GM10266 (cell line): ENCODE data around the gene LAP3.

Source experiments
- DNase-seq: peaks from one replicate; pipeline ENCODE4 v3.0.0; 2012; ENCODE audit errors: extremely low spot score
- TF ChIP-seq, protein P1 (sequence below): IDR thresholded peaks from 2 replicates; pipeline ENCODE4 v1.5.1; 2012; ENCODE audit warnings: mild to moderate bottlenecking, low read depth; ENCODE audit not compliant: control insufficient read depth, insufficient read depth; ENCODE audit errors: missing control alignments

The LAP3 gene

DNA sequence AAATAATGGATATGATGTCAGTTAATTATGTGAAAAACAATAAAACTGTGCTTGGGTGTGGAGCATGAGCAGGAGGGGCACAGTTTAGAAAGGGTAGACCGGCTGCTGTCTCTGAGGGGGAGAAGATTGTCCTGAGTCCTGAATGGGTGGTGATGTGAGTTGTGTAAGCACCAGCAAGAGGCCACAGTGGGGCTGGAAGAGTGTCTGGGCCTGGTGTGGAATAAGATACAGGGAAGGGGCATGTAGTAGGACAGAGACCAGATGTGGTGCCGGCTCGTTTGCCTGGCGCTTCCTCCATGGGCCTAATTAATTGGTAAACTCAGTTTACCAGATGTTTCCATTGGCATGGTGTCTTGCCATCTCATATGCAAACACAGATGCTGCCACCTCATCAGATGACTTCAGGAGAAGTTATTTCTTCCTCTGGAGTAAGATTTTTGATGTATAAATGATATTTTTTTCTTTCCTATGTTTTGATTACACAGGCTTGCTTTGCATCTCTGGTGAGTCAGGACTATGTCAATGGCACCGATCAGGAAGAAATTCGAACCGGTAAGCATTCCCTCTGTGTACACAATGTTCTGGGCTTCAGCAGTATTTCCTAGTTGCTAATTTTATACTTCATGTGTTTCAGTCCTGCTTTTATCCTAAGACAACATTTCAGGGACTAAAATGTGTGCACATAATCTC, 42.6 kb downstream of the LAP3 start:
- no peak for DNase-seq
- TF ChIP-seq, protein P1, sequence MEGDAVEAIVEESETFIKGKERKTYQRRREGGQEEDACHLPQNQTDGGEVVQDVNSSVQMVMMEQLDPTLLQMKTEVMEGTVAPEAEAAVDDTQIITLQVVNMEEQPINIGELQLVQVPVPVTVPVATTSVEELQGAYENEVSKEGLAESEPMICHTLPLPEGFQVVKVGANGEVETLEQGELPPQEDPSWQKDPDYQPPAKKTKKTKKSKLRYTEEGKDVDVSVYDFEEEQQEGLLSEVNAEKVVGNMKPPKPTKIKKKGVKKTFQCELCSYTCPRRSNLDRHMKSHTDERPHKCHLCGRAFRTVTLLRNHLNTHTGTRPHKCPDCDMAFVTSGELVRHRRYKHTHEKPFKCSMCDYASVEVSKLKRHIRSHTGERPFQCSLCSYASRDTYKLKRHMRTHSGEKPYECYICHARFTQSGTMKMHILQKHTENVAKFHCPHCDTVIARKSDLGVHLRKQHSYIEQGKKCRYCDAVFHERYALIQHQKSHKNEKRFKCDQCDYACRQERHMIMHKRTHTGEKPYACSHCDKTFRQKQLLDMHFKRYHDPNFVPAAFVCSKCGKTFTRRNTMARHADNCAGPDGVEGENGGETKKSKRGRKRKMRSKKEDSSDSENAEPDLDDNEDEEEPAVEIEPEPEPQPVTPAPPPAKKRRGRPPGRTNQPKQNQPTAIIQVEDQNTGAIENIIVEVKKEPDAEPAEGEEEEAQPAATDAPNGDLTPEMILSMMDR: no peak

DNA sequence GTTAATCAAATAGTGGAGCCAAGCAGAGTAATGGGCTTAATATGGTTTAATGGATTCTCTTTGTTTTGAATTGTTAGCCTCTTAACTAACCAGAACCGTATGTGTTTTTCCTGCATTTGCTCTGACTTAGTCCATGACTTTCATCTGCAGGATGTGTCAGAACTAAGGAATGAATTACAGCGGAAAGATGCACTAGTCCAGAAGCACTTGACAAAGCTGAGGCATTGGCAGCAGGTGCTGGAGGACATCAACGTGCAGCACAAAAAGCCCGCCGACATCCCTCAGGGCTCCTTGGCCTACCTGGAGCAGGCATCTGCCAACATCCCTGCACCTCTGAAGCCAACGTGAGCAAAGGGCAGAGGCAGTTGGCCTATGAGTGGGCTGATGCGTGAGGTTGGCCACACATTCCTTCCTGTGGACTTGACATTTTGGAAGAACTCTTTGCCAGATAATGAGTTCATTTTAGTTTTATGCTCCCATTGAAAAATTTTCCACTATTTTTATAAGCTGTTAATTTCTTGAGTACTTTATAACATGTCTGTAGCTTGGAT, 46.5 kb downstream of the LAP3 start:
- no peak for DNase-seq
- TF ChIP-seq, protein P1: no peak

DNA sequence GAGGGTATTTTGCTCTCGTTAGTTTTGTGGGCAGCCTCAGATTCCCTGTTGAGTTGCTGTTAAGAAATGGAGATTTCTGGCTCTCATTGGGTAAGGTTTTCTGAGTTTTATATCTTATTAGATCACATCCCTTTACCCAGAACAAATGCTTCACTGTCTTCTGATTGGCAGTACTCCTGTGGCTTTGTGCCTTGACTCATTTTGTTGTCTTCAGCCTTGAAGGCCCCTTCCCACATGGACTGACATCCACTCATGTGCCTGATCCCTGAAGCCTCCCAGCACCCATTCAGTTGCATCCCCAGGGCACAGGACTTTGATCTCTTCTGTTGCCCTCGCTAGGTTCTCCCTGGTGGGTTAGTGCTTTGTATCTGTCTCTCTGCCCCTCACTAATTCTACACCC, 47.8 kb downstream of the LAP3 start:
- no peak for DNase-seq
- TF ChIP-seq, protein P1: no peak

DNA sequence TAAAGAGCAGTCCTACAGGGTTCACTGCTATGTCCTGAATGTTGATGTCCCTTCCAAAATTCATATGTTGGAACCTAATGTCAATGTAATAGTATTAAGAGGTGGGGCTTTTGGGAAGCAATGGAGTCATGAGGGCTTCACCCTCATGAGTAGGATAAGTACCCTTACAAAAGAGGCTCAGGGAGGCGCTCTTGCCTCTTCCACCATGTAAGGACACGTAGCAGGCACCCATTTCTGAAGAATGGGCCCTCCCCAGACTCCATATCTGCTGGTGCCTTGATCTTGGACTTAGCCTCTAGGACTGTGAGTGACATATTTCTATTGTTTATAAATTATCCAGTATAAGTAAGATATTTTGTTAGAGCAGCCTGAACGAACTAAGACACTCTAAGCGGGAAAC, 53.2 kb downstream of the LAP3 start:
- no peak for DNase-seq
- TF ChIP-seq, protein P1: no peak

DNA sequence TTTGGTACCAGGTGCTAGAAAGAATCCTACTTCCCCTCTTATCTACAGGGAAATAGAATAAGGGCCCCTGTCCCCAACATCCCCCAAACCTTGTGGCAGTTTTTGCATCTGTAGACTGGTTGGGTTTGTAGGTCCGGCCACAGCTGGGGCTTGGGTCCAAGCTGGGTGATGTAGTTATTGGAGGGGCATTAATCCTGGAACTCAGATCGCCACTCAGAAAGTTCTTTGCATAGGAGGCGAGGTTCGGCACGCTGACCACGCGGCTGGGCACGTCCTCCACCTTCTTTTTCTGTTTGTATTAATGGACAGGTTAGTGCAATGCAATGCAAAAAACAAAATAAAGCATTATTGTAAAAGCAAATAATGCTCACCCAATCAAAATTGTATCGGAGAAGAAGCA, 56.6 kb downstream of the LAP3 start:
- DNase-seq: no peak
- TF ChIP-seq, protein P1: no peak

DNA sequence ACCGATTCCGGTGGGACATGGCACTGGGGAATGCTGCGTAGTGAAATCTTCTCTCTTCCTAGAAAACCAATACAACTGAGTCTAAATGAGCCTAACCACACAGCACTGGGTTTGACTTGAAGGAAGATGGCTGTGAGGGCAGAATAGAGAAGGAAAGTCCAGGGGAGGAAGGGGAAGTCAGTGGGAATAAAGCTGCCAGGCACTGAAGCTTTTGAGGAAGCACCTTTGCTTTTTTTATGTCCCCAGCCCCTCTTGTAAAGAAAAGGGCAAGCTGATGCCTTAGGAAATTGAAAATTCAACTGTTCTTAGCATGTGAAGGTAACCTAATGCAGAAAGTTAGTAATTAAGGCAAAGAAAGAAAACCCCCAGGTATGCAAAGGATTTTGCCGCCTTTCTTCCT, 58.1 kb downstream of the LAP3 start:
- DNase-seq: no peak
- TF ChIP-seq, protein P1: no peak

DNA sequence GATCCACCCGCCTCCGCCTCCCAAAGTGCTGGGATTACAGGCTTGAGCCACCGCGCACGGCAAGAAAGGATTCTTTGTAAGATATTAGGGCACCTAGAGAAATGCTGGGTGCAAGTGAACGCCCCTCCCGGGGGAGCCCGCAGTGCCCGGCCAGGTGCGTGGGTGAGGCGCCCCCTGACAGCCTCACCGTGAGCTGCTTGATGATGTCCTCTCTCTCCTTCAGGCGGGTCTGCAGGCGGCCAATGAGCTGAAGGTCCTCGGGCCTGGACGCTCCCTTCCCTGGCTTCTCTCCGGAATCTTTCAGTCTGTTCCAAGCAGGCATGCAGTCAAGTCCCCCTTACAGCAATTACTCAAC, 59.3 kb downstream of the LAP3 start:
- TF ChIP-seq, protein P1: no peak
- no peak for DNase-seq
